Ishikawa (cell line): Measurements from ENCODE around the gene ELMO3.
A peak's percentile ranks its signal among the peaks of the same experiment; 100 is the strongest.

Source experiments
- CEBPB ChIP-seq: IDR thresholded peaks from 2 replicates; pipeline ENCODE4 v1.6.1; 2012
- CREB1 ChIP-seq: IDR thresholded peaks from 2 replicates; pipeline ENCODE4 v1.6.1; 2012; ENCODE audit warnings: low read depth
- EGR1 ChIP-seq: IDR thresholded peaks from 2 replicates; pipeline ENCODE4 v1.6.1; 2012
- EP300 ChIP-seq: IDR thresholded peaks from 2 replicates; pipeline ENCODE4 v1.6.1; 2012; ENCODE audit warnings: borderline replicate concordance
- FOXM1 ChIP-seq: IDR thresholded peaks from 2 replicates; pipeline ENCODE4 v1.6.1; 2012; ENCODE audit warnings: low read depth, borderline replicate concordance
- NFIC ChIP-seq: IDR thresholded peaks from 2 replicates; pipeline ENCODE4 v1.6.1; 2012
- RAD21 ChIP-seq: IDR thresholded peaks from 2 replicates; pipeline ENCODE4 v1.6.1; 2012; ENCODE audit warnings: low read depth
- TAF1 ChIP-seq: IDR thresholded peaks from 2 replicates; pipeline ENCODE4 v1.6.1; 2012; ENCODE audit warnings: low read depth, mild to moderate bottlenecking
- TCF12 ChIP-seq: IDR thresholded peaks from 2 replicates; pipeline ENCODE4 v1.6.1; 2012; ENCODE audit warnings: low read depth
- TEAD4 ChIP-seq: IDR thresholded peaks from 2 replicates; pipeline ENCODE4 v1.6.1; 2012
- YY1 ChIP-seq: IDR thresholded peaks from 2 replicates; pipeline ENCODE4 v1.6.1; 2012; ENCODE audit warnings: low read depth
- ZBTB7A ChIP-seq: IDR thresholded peaks from 2 replicates; pipeline ENCODE4 v1.6.1; 2012; ENCODE audit warnings: low read depth
- TF ChIP-seq, protein P1 (sequence below): IDR thresholded peaks from 2 replicates; pipeline ENCODE4 v1.6.1; 2012; ENCODE audit warnings: low read depth, mild to moderate bottlenecking
- TF ChIP-seq, protein P2 (sequence below): IDR thresholded peaks from 2 replicates; pipeline ENCODE4 v1.6.1; 2012
- TF ChIP-seq, protein P3 (sequence below): IDR thresholded peaks from 2 replicates; pipeline ENCODE4 v1.6.1; 2012

Gene ELMO3

GRCh38 chr16:67156143-67156844 lies 42.6 kb upstream of the ELMO3 start:
- TF ChIP-seq TCF12 (no peak), YY1 (no peak), RAD21 (no peak)

DNA sequence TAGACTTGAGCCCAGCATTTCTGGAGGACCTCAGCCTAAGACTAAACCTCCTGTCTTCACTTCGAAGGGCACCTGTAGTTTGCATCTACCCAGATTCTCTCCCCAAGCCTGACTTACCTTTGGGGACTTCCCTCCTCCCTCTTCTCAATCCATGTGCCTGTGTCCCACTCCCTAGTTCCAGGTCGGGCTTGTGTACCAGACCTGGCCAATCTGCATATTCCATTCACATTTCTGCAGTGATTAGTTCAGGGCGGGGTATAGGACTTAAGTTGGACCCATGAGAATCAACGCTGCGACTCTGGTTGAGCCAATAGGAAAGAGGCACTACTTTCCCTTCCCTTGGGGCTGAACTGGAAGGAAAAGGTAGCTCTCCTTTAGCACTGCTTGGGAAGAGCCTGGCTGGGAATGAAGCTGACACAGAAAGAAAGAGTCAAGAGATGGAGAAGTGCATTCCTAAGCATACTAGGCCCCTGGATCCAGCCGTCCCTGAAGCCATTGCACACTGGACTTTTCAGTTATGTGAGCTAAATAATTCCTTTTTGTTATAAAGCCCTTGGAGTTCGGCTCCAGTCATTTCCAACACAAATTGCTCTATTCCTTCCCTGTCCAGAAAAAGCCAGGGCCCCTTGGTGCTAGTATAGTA lies 41.7 kb upstream of the ELMO3 start:
- TF ChIP-seq CEBPB (no peak), TCF12 (no peak), EP300 (no peak), YY1 (no peak), TAF1 (no peak), CREB1 (no peak), ZBTB7A (no peak), NFIC (no peak), EGR1 (no peak), TEAD4 (no peak), FOXM1 (no peak), RAD21 (no peak)
- TF ChIP-seq, protein P1, sequence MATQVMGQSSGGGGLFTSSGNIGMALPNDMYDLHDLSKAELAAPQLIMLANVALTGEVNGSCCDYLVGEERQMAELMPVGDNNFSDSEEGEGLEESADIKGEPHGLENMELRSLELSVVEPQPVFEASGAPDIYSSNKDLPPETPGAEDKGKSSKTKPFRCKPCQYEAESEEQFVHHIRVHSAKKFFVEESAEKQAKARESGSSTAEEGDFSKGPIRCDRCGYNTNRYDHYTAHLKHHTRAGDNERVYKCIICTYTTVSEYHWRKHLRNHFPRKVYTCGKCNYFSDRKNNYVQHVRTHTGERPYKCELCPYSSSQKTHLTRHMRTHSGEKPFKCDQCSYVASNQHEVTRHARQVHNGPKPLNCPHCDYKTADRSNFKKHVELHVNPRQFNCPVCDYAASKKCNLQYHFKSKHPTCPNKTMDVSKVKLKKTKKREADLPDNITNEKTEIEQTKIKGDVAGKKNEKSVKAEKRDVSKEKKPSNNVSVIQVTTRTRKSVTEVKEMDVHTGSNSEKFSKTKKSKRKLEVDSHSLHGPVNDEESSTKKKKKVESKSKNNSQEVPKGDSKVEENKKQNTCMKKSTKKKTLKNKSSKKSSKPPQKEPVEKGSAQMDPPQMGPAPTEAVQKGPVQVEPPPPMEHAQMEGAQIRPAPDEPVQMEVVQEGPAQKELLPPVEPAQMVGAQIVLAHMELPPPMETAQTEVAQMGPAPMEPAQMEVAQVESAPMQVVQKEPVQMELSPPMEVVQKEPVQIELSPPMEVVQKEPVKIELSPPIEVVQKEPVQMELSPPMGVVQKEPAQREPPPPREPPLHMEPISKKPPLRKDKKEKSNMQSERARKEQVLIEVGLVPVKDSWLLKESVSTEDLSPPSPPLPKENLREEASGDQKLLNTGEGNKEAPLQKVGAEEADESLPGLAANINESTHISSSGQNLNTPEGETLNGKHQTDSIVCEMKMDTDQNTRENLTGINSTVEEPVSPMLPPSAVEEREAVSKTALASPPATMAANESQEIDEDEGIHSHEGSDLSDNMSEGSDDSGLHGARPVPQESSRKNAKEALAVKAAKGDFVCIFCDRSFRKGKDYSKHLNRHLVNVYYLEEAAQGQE, result no peak
- TF ChIP-seq, protein P2, sequence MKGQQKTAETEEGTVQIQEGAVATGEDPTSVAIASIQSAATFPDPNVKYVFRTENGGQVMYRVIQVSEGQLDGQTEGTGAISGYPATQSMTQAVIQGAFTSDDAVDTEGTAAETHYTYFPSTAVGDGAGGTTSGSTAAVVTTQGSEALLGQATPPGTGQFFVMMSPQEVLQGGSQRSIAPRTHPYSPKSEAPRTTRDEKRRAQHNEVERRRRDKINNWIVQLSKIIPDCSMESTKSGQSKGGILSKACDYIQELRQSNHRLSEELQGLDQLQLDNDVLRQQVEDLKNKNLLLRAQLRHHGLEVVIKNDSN, result no peak
- TF ChIP-seq, protein P3, sequence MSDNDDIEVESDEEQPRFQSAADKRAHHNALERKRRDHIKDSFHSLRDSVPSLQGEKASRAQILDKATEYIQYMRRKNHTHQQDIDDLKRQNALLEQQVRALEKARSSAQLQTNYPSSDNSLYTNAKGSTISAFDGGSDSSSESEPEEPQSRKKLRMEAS, result no peak

- no peak for TF ChIP-seq TCF12
- TF ChIP-seq NFIC, result no peak
- TF ChIP-seq, protein P1, result no peak
- TF ChIP-seq, protein P2, result no peak
- TF ChIP-seq, protein P3, result no peak
- no peak for TF ChIP-seq EP300
- no peak for TF ChIP-seq EGR1
- no peak for TF ChIP-seq RAD21
- no peak for TF ChIP-seq ZBTB7A
- no peak for TF ChIP-seq YY1
- TF ChIP-seq TEAD4, result no peak
- no peak for TF ChIP-seq CREB1
- no peak for TF ChIP-seq TAF1
- no peak for TF ChIP-seq FOXM1
- no peak for TF ChIP-seq CEBPB
Measured at GRCh38 chr16:67157892-67158635, 40.9 kb upstream of the ELMO3 start.

GRCh38 chr16:67158637-67159600 lies 40.0 kb upstream of the ELMO3 start:
- no peak for TF ChIP-seq NFIC
- TF ChIP-seq, protein P1, result no peak
- no peak for TF ChIP-seq TAF1
- TF ChIP-seq EGR1, result no peak
- 0 out of 2 replicates have a peak, but pooled peaks have one; percentile 38 for TF ChIP-seq ZBTB7A
